H9 (cell line): ENCODE measurements around the gene CLMN. TPM values are rescaled to one million over a fixed set of nuclear protein-coding genes. Genes with fewer than 3 reads are reported as not detected.

Experiments
- DNase-seq: peaks from one replicate; pipeline ENCODE4 v3.0.0-alpha.2; 2017
- H2AFZ ChIP-seq: one replicate; pipeline ENCODE4 v1.6.1; 2013; ENCODE audit warnings: mild to moderate bottlenecking, low read length, control low read depth, moderate library complexity
- H2AK5ac ChIP-seq: 2 replicates; pipeline ENCODE4 v1.6.1; 2013; ENCODE audit warnings: low read length, control low read depth, mixed read lengths; ENCODE audit not compliant: insufficient read length
- H2BK120ac ChIP-seq: one replicate; pipeline ENCODE4 v1.6.1; 2013; ENCODE audit warnings: low read depth, mild to moderate bottlenecking, low read length, control low read depth, inconsistent platforms; ENCODE audit not compliant: poor library complexity, severe bottlenecking
- H2BK12ac ChIP-seq: 2 replicates; pipeline ENCODE4 v1.6.1; 2013; ENCODE audit warnings: low read length, control low read depth, mixed read lengths, low read depth; ENCODE audit not compliant: insufficient read length
- H2BK15ac ChIP-seq: 2 replicates; pipeline ENCODE4 v1.6.1; 2013; ENCODE audit warnings: low read depth, low read length, control low read depth
- H2BK20ac ChIP-seq: one replicate; pipeline ENCODE4 v1.6.1; 2013; ENCODE audit warnings: low read depth, mild to moderate bottlenecking, low read length, control low read depth, inconsistent platforms; ENCODE audit not compliant: poor library complexity, severe bottlenecking
- H2BK5ac ChIP-seq: 2 replicates; pipeline ENCODE4 v1.6.1; 2013; ENCODE audit warnings: low read length, control low read depth, mixed read lengths; ENCODE audit not compliant: insufficient read length
- H3K14ac ChIP-seq: 2 replicates; pipeline ENCODE4 v1.6.1; 2013; ENCODE audit warnings: low read length, control low read depth; ENCODE audit not compliant: insufficient read depth
- H3K18ac ChIP-seq: 2 replicates; pipeline ENCODE4 v1.6.1; 2013; ENCODE audit warnings: low read depth, mild to moderate bottlenecking, mixed read lengths, low read length, control low read depth; ENCODE audit not compliant: insufficient read length
- H3K23ac ChIP-seq: 2 replicates; pipeline ENCODE4 v1.6.1; 2013; ENCODE audit warnings: low read length, control low read depth, mixed read lengths, low read depth; ENCODE audit not compliant: insufficient read length
- H3K23me2 ChIP-seq: 2 replicates; pipeline ENCODE4 v1.6.1; 2013; ENCODE audit warnings: low read depth, mild to moderate bottlenecking, mixed read lengths, low read length, control low read depth; ENCODE audit not compliant: insufficient read length, poor library complexity, severe bottlenecking
- H3K27ac ChIP-seq: 2 replicates; pipeline ENCODE4 v1.5.1; 2013; ENCODE audit warnings: low read length, control low read depth, mixed read lengths, low read depth; ENCODE audit not compliant: insufficient read length
- H3K27me3 ChIP-seq: 2 replicates; pipeline ENCODE4 v1.6.1; 2013; ENCODE audit warnings: low read length, control low read depth, inconsistent platforms; ENCODE audit not compliant: insufficient read depth
- H3K4ac ChIP-seq: 2 replicates; pipeline ENCODE4 v1.6.1; 2013; ENCODE audit warnings: low read depth, mild to moderate bottlenecking, control low read depth, inconsistent platforms, low read length, moderate library complexity
- H3K4me1 ChIP-seq: 2 replicates; pipeline ENCODE4 v1.6.1; 2013; ENCODE audit warnings: low read length, control low read depth, inconsistent platforms; ENCODE audit not compliant: insufficient read depth
- H3K4me2 ChIP-seq: 2 replicates; pipeline ENCODE4 v1.6.1; 2013; ENCODE audit warnings: low read length, control low read depth, mixed read lengths; ENCODE audit not compliant: insufficient read length, insufficient read depth
- H3K56ac ChIP-seq: 2 replicates; pipeline ENCODE4 v1.6.1; 2013; ENCODE audit warnings: low read depth, mild to moderate bottlenecking, mixed read lengths, low read length, control low read depth; ENCODE audit not compliant: insufficient read length
- H3K79me1 ChIP-seq: 2 replicates; pipeline ENCODE4 v1.6.1; 2013; ENCODE audit warnings: low read depth, mild to moderate bottlenecking, moderate library complexity, low read length, control low read depth, inconsistent platforms; ENCODE audit not compliant: insufficient read depth, poor library complexity, severe bottlenecking
- H3K79me2 ChIP-seq: 2 replicates; pipeline ENCODE4 v1.6.1; 2013; ENCODE audit warnings: low read length, control low read depth, inconsistent platforms; ENCODE audit not compliant: insufficient read depth
- H3K9ac ChIP-seq: 2 replicates; pipeline ENCODE4 v1.6.1; 2013; ENCODE audit warnings: low read length, control low read depth, mixed read lengths; ENCODE audit not compliant: insufficient read length; ENCODE audit errors: extremely low read depth
- H3K9me3 ChIP-seq: one replicate; pipeline ENCODE4 v1.6.1; 2013; ENCODE audit warnings: low read depth, low read length, inconsistent platforms; ENCODE audit not compliant: control insufficient read depth
- H3T11ph ChIP-seq: one replicate; pipeline ENCODE4 v1.6.1; 2013; ENCODE audit warnings: mild to moderate bottlenecking, low read length, control low read depth, inconsistent platforms
- H4K20me1 ChIP-seq: one replicate; pipeline ENCODE4 v1.6.1; 2013; ENCODE audit not compliant: control insufficient read depth, insufficient read length, insufficient read depth
- H4K5ac ChIP-seq: 2 replicates; pipeline ENCODE4 v1.6.1; 2013; ENCODE audit warnings: low read depth, mild to moderate bottlenecking, mixed read lengths, low read length, control low read depth; ENCODE audit not compliant: insufficient read length
- H4K8ac ChIP-seq: replicated peaks from 2 replicates; pipeline ENCODE4 v1.6.1; 2013; ENCODE audit warnings: low read length, control low read depth, mixed read lengths, low read depth; ENCODE audit not compliant: insufficient read length
- H4K91ac ChIP-seq: 2 replicates; pipeline ENCODE4 v1.6.1; 2013; ENCODE audit warnings: low read depth, mild to moderate bottlenecking, moderate library complexity, mixed read lengths, low read length, control low read depth; ENCODE audit not compliant: insufficient read length
- H3K27ac Mint-ChIP-seq, 3 experiments: 2 replicates in 2 of 3; 3 replicates in 1 of 3; pipeline ENCODE4 v1.8.0; 2020 to 2021; ENCODE audit warnings: mixed read lengths in 3 of 3, mild to moderate bottlenecking in 1 of 3, moderate library complexity in 1 of 3
- H3K27me3 Mint-ChIP-seq: 2 replicates; pipeline ENCODE4 v1.8.0; 2021; ENCODE audit warnings: low read depth, mild to moderate bottlenecking, moderate library complexity, mixed read lengths
- H3K36me3 Mint-ChIP-seq, 3 experiments: 2 replicates in 2 of 3; 3 replicates in 1 of 3; pipeline ENCODE4 v1.8.0; 2020 to 2021; ENCODE audit warnings: low read depth in 3 of 3, mixed read lengths in 3 of 3; ENCODE audit not compliant: insufficient read depth in 1 of 3
- H3K4me1 Mint-ChIP-seq, 2 experiments: 2 replicates each; pipeline ENCODE4 v1.8.0; 2020; ENCODE audit warnings: mixed read lengths in 2 of 2
- H3K4me3 Mint-ChIP-seq, 2 experiments: 2 replicates in 1 of 2; 3 replicates in 1 of 2; pipeline ENCODE4 v1.8.0; 2020 to 2021; ENCODE audit warnings: mild to moderate bottlenecking in 2 of 2, mixed read lengths in 2 of 2, moderate library complexity in 1 of 2
- H3K9me3 Mint-ChIP-seq, 2 experiments: 2 replicates in 1 of 2; 3 replicates in 1 of 2; pipeline ENCODE4 v1.8.0; 2020; ENCODE audit warnings: mild to moderate bottlenecking in 2 of 2, mixed read lengths in 2 of 2, moderate library complexity in 1 of 2
- CTCF ChIP-seq: fragments of 200-600 bp; sonication (generic); conservative IDR thresholded peaks from 3 replicates; pipeline ENCODE4 v1.8.0; 2021; ENCODE audit warnings: antibody characterized with exemption, mild to moderate bottlenecking
- WGBS: extraction: QIAGEN DNeasy Blood & Tissue Kit; methylation state at CpG from one replicate; pipeline ENCODE4 v1.1.7; 2013; ENCODE audit warnings: missing lambda C conversion rate, low lambda C conversion rate, mixed read lengths; ENCODE audit not compliant: insufficient read length; ENCODE audit errors: extremely low coverage; 5-methylcytosine and 5-hydroxymethylcytosine counted together
- total RNA-seq: library from RNA; stranded (reverse); gene quantifications from 2 replicates; pipeline ENCODE4 v1.2.1, GENCODE V29; 2021

The CLMN gene
- total RNA-seq, 1 experiment from 2014 or later = 7.6 TPM

GRCh38 chr14:95310635-95311380 is 8.9 kb downstream of the CLMN start:
- Histone ChIP-seq H3K27ac (no peak overlapping the region), H3K79me2 (no peaks in the 10 kb centered on the region), H2BK20ac (no peak overlapping the region), H4K5ac (no peak overlapping the region), H4K91ac (no peak overlapping the region), H3K23ac (no peak overlapping the region), H2BK120ac (no peak overlapping the region), H2AFZ (no peak overlapping the region), H4K20me1 (peaks cover 2% of the 10 kb centered on the region), H3K4me2 (no peak overlapping the region), H3K23me2 (no peaks in the 10 kb centered on the region), H3K4me1 (no peaks in the 10 kb centered on the region; the same call in 1 of the 2 replicates), H3K27me3 (no peaks in the 10 kb centered on the region), H3K9ac (no peak overlapping the region), H3T11ph (no peak overlapping the region), H2AK5ac (no peak overlapping the region), H2BK5ac (no peak overlapping the region), H4K8ac (no peak overlapping the region), H3K18ac (no peak overlapping the region), H3K4ac (no peak overlapping the region), H3K9me3 (no peaks in the 10 kb centered on the region), H2BK15ac (no peak overlapping the region), H3K56ac (no peak overlapping the region), H2BK12ac (no peak overlapping the region), H3K14ac (no peak overlapping the region), H3K79me1 (no peaks in the 10 kb centered on the region)
- Mint-ChIP-seq H3K27me3 (peaks cover 7% of the 10 kb centered on the region), H3K9me3 (peaks cover 0 to 4% of the 10 kb centered on the region in 2 experiments; a peak in 2 of 5 replicates), H3K36me3 (peaks cover 0 to 2% (median 0%) of the 10 kb centered on the region in 3 experiments; a peak in 2 of 7 replicates), H3K4me1 (peaks cover 3 to 11% of the 10 kb centered on the region in 2 experiments; a peak in 3 of 4 replicates), H3K27ac (peak overlapping the region in 1 of 3 experiments; percentile 75; a peak in 1 of 7 replicates), H3K4me3 (no peak overlapping the region)
- DNase-seq = no peak
- TF ChIP-seq CTCF = no peak
- WGBS = no CpG with 5 or more reads among the region's 16 CpGs
